SK-N-SH (cell line): ENCODE results near the gene CDH13. TPM values are rescaled to one million over a fixed set of nuclear protein-coding genes. Genes with fewer than 3 reads are reported as not detected.

ENCODE experiments used
- CTCF ChIA-PET: fragments of 300-600, 350-600 bp; formaldehyde crosslinking; extraction: SDS; loops from one replicate; lab custom pipeline; 2021; lab: Yijun Ruan, JAX
- POLR2A ChIA-PET: fragments of 350-600 bp; sonication (Branson Sonifier 250); formaldehyde crosslinking; extraction: SDS; loops from one replicate; lab custom pipeline; 2020; ENCODE audit warnings: antibody characterized with exemption, inconsistent platforms; lab: Yijun Ruan, JAX
- DNase-seq: peaks from one replicate; pipeline ENCODE4 v3.0.0; 2012
- H2AFZ ChIP-seq: fragments of 200-600 bp; sonication (generic); 2 replicates; pipeline ENCODE4 v1.8.1; 2016; ENCODE audit warnings: antibody characterized with exemption, mild to moderate bottlenecking, low read depth
- H3F3A ChIP-seq: fragments of 200-600 bp; sonication (generic); replicated peaks from 2 replicates; pipeline ENCODE3; 2016; ENCODE audit warnings: antibody characterized with exemption, mild to moderate bottlenecking; ENCODE audit not compliant: insufficient read depth
- H3K27ac ChIP-seq, 2 experiments: fragments of 200-500 bp in 1 of 2; fragments of 200-600 bp in 1 of 2; sonication (Bioruptor generic) in 1 of 2; sonication (generic), shearing (Covaris generic) in 1 of 2; 2 replicates each; pipeline versions ENCODE4 v1.5.1 to v1.6.1; 2014 to 2016; ENCODE audit warnings: low read depth in 2 of 2, inconsistent platforms in 1 of 2, low read length in 1 of 2, mild to moderate bottlenecking in 1 of 2, mixed read lengths in 1 of 2
- H3K27me3 ChIP-seq: fragments of 200-600 bp; sonication (generic), shearing (Covaris generic); 2 replicates; pipeline ENCODE4 v1.6.1; 2016; ENCODE audit warnings: mixed run types; ENCODE audit not compliant: insufficient read depth
- H3K36me3 ChIP-seq, 2 experiments: fragments of 200-500 bp in 1 of 2; fragments of 200-600 bp in 1 of 2; sonication (Bioruptor generic) in 1 of 2; sonication (generic) in 1 of 2; replicated peaks in 1 of 2; 2 replicates each; pipeline versions ENCODE3 to v1.5.1; 2014 to 2016; ENCODE audit warnings: low read length in 1 of 2, mild to moderate bottlenecking in 1 of 2; ENCODE audit not compliant: insufficient read depth in 2 of 2, control insufficient read depth in 1 of 2
- H3K4me1 ChIP-seq, 2 experiments: fragments of 200-500 bp in 1 of 2; fragments of 200-600 bp in 1 of 2; sonication (Bioruptor generic) in 1 of 2; sonication (generic), shearing (Covaris generic) in 1 of 2; 2 replicates each; pipeline versions ENCODE4 v1.5.1 to v1.6.1; 2014 to 2016; ENCODE audit warnings: low read depth in 1 of 2, low read length in 1 of 2, mixed run types in 1 of 2; ENCODE audit not compliant: insufficient read depth in 2 of 2, control insufficient read depth in 1 of 2
- H3K4me2 ChIP-seq: fragments of 200-600 bp; sonication (generic), shearing (Covaris generic); 2 replicates; pipeline ENCODE4 v1.6.1; 2017; ENCODE audit warnings: mixed run types
- H3K4me3 ChIP-seq, 2 experiments: fragments of 200-500 bp in 1 of 2; fragments of 200-600 bp in 1 of 2; sonication (Bioruptor generic) in 1 of 2; sonication (generic), shearing (Covaris generic) in 1 of 2; 2 replicates each; pipeline versions ENCODE4 v1.5.1 to v1.8.1; 2014 to 2016; ENCODE audit warnings: low read depth in 2 of 2, inconsistent platforms in 1 of 2, low read length in 1 of 2, mild to moderate bottlenecking in 1 of 2, mixed read lengths in 1 of 2, moderate library complexity in 1 of 2
- H3K79me2 ChIP-seq: fragments of 200-600 bp; sonication (generic); 2 replicates; pipeline ENCODE4 v1.8.1; 2017; ENCODE audit warnings: mild to moderate bottlenecking; ENCODE audit not compliant: insufficient read depth
- H3K9ac ChIP-seq: fragments of 200-600 bp; sonication (generic); 2 replicates; pipeline ENCODE4 v1.6.1; 2017; ENCODE audit warnings: mixed run types
- H3K9me2 ChIP-seq: fragments of 200-600 bp; sonication (generic); 2 replicates; pipeline ENCODE4 v1.6.1; 2017; ENCODE audit warnings: mixed run types
- H3K9me3 ChIP-seq: fragments of 200-600 bp; sonication (generic); 2 replicates; pipeline ENCODE4 v1.6.1; 2017; ENCODE audit warnings: mixed run types, mild to moderate bottlenecking, moderate library complexity
- H4K20me1 ChIP-seq: fragments of 200-600 bp; sonication (generic); 2 replicates; pipeline ENCODE4 v1.6.1; 2017; ENCODE audit warnings: mild to moderate bottlenecking, mixed run types; ENCODE audit not compliant: insufficient read depth
- EP300 ChIP-seq, 2 experiments: IDR thresholded peaks; 2 replicates each; pipeline versions ENCODE4 v1.4.0 to v1.6.1; 2012; ENCODE audit warnings: borderline replicate concordance in 1 of 2, low read depth in 1 of 2, low read length in 1 of 2
- EZH2phosphoT487 ChIP-seq: fragments of 200-600 bp; sonication (generic); IDR thresholded peaks from 2 replicates; pipeline ENCODE4 v1.6.1; 2017; ENCODE audit warnings: low read depth, mixed run types, mild to moderate bottlenecking, antibody characterized with exemption, moderate library complexity, borderline replicate concordance
- FOSL2 ChIP-seq: IDR thresholded peaks from 2 replicates; pipeline ENCODE4 v1.4.0; 2012; ENCODE audit warnings: low read depth, mild to moderate bottlenecking, moderate library complexity, borderline replicate concordance
- FOXJ3 ChIP-seq: sonication (generic); formaldehyde crosslinking; IDR thresholded peaks from 2 replicates; pipeline ENCODE4 v1.5.1; 2020; ENCODE audit warnings: mild to moderate bottlenecking, missing genetic modification reagents
- GABPA ChIP-seq: IDR thresholded peaks from 2 replicates; pipeline ENCODE4 v1.4.0; 2012; ENCODE audit warnings: low read depth, mild to moderate bottlenecking
- NFIC ChIP-seq: IDR thresholded peaks from 2 replicates; pipeline ENCODE4 v1.4.0; 2012; ENCODE audit warnings: borderline replicate concordance
- PBX3 ChIP-seq: IDR thresholded peaks from 2 replicates; pipeline ENCODE4; 2012
- POLR2AphosphoS5 ChIP-seq: IDR thresholded peaks from 2 replicates; pipeline ENCODE4 v1.6.1; 2012; ENCODE audit warnings: low read depth, low read length
- RAD21 ChIP-seq: IDR thresholded peaks from 2 replicates; pipeline ENCODE4 v1.6.1; 2012; ENCODE audit warnings: mild to moderate bottlenecking, low read length
- RFX5 ChIP-seq: IDR thresholded peaks from 2 replicates; pipeline ENCODE4 v1.6.1; 2012; ENCODE audit warnings: mild to moderate bottlenecking, improper control_type of control experiment, low read length
- RXRA ChIP-seq: IDR thresholded peaks from 2 replicates; pipeline ENCODE4 v1.4.0; 2012; ENCODE audit warnings: low read depth, mild to moderate bottlenecking, borderline replicate concordance
- SMC3 ChIP-seq: IDR thresholded peaks from 2 replicates; pipeline ENCODE4 v1.6.1; 2012; ENCODE audit warnings: low read depth, low read length, improper control_type of control experiment
- TCF12 ChIP-seq: IDR thresholded peaks from 2 replicates; pipeline ENCODE4 v1.4.0; 2012
- TEAD4 ChIP-seq: IDR thresholded peaks from 2 replicates; pipeline ENCODE4 v1.4.0; 2012; ENCODE audit warnings: mild to moderate bottlenecking, borderline replicate concordance; ENCODE audit not compliant: insufficient read depth
- USF2 ChIP-seq: fragments of 150-350 bp; IDR thresholded peaks from 2 replicates; pipeline ENCODE4 v1.6.1; 2017; ENCODE audit warnings: antibody characterized with exemption, low read length, low read depth, borderline replicate concordance
- WGBS: methylation state at CpG from one replicate; pipeline ENCODE4 v1.1.6; 2017; ENCODE audit warnings: low lambda C conversion rate; 5-methylcytosine and 5-hydroxymethylcytosine counted together
- polyA plus RNA-seq, 3 experiments: library from polyadenylated mRNA; depleted of rRNA; stranded (reverse); fragments of >200 nt; gene quantifications; 2 replicates each; pipeline ENCODE4 v1.2.3, GENCODE V29; 2012
- TF ChIP-seq, protein P1 (sequence below): fragments of 150-350 bp; IDR thresholded peaks from 2 replicates; pipeline ENCODE4 v1.6.1; 2016; ENCODE audit warnings: mild to moderate bottlenecking, low read depth, low read length

Gene CDH13
- polyA plus RNA-seq, 1 of the 3 experiments (the other 2 are of a cell fraction) = 93.0 TPM

DNA sequence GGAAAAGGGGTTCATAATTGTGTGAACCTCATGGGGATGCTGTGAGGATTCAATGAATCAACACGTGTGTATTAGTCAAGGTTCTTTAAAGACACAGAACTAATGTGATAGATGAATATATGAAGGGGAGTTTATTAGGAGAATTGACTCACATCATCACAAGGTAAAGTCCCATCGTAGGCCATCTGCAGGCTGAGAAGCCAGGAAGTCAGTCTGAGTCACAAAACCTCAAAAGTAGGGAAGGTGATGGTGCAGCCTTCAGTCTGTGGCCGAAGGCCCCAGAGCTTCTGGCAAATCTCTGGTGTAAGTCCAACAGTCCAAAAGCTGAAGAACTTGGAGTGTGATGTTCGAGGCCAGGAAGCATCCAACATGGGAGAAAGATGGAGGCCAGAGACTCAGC lies 413.4 kb downstream of the CDH13 start:
- Histone ChIP-seq H3K27me3 (no peaks in the 10 kb centered on the region), H3K4me3 (no peak overlapping the region), H3K79me2 (no peaks in the 10 kb centered on the region), H3K4me1 (no peaks in the 10 kb centered on the region), H3K9me2 (no peaks in the 10 kb centered on the region), H3K36me3 (no peaks in the 10 kb centered on the region), H3F3A (no peaks in the 10 kb centered on the region), H4K20me1 (no peaks in the 10 kb centered on the region), H3K9me3 (no peaks in the 10 kb centered on the region), H3K9ac (no peak overlapping the region), H2AFZ (no peak overlapping the region), H3K4me2 (no peak overlapping the region), H3K27ac (no peak overlapping the region)
- 13% methylated on average over 4 of the region's 4 CpGs for WGBS
- CTCF ChIA-PET = no interaction called here
- POLR2A ChIA-PET = no interaction called here
- no peak for DNase-seq
- TF ChIP-seq NFIC = no peak
- TF ChIP-seq TCF12 = peak; percentile 28; the same call in 1 of the 2 replicates
- peak; percentile 33; the same call in 1 of the 2 replicates for TF ChIP-seq FOSL2
- TF ChIP-seq RFX5 = no peak
- no peak for TF ChIP-seq GABPA

GRCh38 chr16:83044589-83044988 lies 417.8 kb downstream of the CDH13 start:
- CTCF ChIA-PET = no interaction called here
- no peaks in the 10 kb centered on the region for H3K79me2 ChIP-seq
- no peak overlapping the region for H3K9ac ChIP-seq
- no peak overlapping the region for H3K4me2 ChIP-seq
- no peak for TF ChIP-seq FOSL2
- no peak for TF ChIP-seq USF2
- no peak for TF ChIP-seq EP300 (IDR thresholded peaks at IDR 0.05; ENCODE audit: borderline replicate concordance in 1 of 2, low read depth in 1 of 2, low read length in 1 of 2)
- TF ChIP-seq NFIC = no peak
- TF ChIP-seq, protein P1, sequence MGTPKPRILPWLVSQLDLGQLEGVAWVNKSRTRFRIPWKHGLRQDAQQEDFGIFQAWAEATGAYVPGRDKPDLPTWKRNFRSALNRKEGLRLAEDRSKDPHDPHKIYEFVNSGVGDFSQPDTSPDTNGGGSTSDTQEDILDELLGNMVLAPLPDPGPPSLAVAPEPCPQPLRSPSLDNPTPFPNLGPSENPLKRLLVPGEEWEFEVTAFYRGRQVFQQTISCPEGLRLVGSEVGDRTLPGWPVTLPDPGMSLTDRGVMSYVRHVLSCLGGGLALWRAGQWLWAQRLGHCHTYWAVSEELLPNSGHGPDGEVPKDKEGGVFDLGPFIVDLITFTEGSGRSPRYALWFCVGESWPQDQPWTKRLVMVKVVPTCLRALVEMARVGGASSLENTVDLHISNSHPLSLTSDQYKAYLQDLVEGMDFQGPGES = no peak
- TF ChIP-seq RAD21 = no peak
- no peak for TF ChIP-seq SMC3
- no peak for TF ChIP-seq POLR2AphosphoS5
- no peak for TF ChIP-seq GABPA
- TF ChIP-seq PBX3 = no peak
- no peak for TF ChIP-seq RFX5
- no peak for TF ChIP-seq FOXJ3 (CRISPR knock-in tag)
- no peak for TF ChIP-seq EZH2phosphoT487
- TF ChIP-seq TEAD4 = no peak
- TF ChIP-seq RXRA = no peak
- H3K27ac ChIP-seq = no peak overlapping the region
- H3K4me3 ChIP-seq = no peak overlapping the region
- no peaks in the 10 kb centered on the region for H3K9me2 ChIP-seq
- H3K27me3 ChIP-seq = no peaks in the 10 kb centered on the region
- no peak overlapping the region for H2AFZ ChIP-seq
- no peak for DNase-seq
- WGBS = 51% methylated on average over 10 of the region's 10 CpGs
- H3K4me1 ChIP-seq = no peaks in the 10 kb centered on the region
- POLR2A ChIA-PET = no interaction called here
- no peaks in the 10 kb centered on the region for H3F3A ChIP-seq
- H4K20me1 ChIP-seq = no peaks in the 10 kb centered on the region
- no peaks in the 10 kb centered on the region for H3K36me3 ChIP-seq
- no peaks in the 10 kb centered on the region for H3K9me3 ChIP-seq
